Neural cell (in vitro differentiated cells): Measurements from ENCODE around the gene ACAP3.

Source experiments
- EP300 ChIP-seq: fragments of 450-650 bp; conservative IDR thresholded peaks from 2 replicates; pipeline ENCODE4 v1.6.1; 2014; ENCODE audit warnings: antibody characterized with exemption, mild to moderate bottlenecking, moderate library complexity; ENCODE audit not compliant: poor library complexity, severe bottlenecking
- EZH2 ChIP-seq: fragments of 200-600, 300-800 bp; shearing (Covaris generic), sonication (generic); IDR thresholded peaks from 2 replicates; pipeline ENCODE4 v1.6.1; 2014; ENCODE audit warnings: antibody characterized with exemption, low read length, borderline replicate concordance, mild to moderate bottlenecking; ENCODE audit not compliant: insufficient read depth, poor library complexity, severe bottlenecking
- POLR2AphosphoS5 ChIP-seq: IDR thresholded peaks from 2 replicates; pipeline ENCODE4 v1.6.1; 2012
- RAD21 ChIP-seq: fragments of 450-650 bp; conservative IDR thresholded peaks from 2 replicates; pipeline ENCODE4 v1.6.1; 2014; ENCODE audit warnings: antibody characterized with exemption, mild to moderate bottlenecking, moderate library complexity
- SMC3 ChIP-seq: fragments of 450-650 bp; conservative IDR thresholded peaks from 2 replicates; pipeline ENCODE4 v1.6.1; 2014; ENCODE audit warnings: antibody characterized with exemption, mild to moderate bottlenecking, moderate library complexity; ENCODE audit not compliant: poor library complexity
- TF ChIP-seq, protein P1 (sequence below): fragments of 450-650 bp; IDR thresholded peaks from 2 replicates; pipeline ENCODE4 v1.5.1; 2014; ENCODE audit warnings: antibody characterized with exemption, mild to moderate bottlenecking, moderate library complexity; ENCODE audit not compliant: poor library complexity, severe bottlenecking
- TF ChIP-seq, protein P2 (sequence below): IDR thresholded peaks from 2 replicates; pipeline ENCODE4 v1.6.1; 2012; ENCODE audit warnings: borderline replicate concordance

DNA sequence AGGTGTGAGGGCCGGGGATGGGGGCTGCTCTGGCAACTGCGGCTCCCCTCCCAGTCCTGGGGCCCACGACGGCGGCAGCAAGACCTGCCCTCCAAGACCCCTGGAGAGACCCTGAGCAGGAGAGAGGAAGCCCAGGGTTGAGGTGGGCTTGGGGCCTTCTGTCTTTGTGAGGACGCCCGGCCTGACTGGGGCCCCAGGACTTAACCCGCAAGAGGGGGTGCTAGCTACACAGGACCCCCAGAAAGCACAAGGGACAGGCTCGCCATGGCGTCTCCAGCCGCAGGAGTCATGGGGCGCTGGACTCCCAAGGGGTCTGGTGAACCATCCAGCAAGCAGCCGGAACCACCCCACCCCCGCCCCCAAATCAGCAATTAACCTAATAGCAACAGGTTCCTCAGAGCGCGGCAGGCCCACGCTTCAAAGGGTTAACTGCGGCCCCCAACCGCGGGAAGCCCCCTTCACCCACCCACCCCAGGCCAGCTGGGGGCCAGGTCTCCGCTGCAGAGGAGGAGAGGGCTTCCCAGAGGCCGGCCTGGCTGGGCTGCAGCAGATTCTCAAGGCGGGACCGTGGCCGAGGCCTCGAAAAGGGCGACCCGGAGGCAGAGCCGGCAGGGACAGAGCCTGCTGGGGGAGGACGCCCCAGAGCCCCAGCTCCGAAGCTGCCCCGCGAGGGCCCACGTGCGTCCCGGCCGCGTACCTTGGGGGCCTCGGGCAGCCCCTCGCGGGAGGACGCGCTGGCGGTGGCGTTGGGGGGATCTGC lies 61.7 kb downstream of the ACAP3 start:
- TF ChIP-seq, protein P1, sequence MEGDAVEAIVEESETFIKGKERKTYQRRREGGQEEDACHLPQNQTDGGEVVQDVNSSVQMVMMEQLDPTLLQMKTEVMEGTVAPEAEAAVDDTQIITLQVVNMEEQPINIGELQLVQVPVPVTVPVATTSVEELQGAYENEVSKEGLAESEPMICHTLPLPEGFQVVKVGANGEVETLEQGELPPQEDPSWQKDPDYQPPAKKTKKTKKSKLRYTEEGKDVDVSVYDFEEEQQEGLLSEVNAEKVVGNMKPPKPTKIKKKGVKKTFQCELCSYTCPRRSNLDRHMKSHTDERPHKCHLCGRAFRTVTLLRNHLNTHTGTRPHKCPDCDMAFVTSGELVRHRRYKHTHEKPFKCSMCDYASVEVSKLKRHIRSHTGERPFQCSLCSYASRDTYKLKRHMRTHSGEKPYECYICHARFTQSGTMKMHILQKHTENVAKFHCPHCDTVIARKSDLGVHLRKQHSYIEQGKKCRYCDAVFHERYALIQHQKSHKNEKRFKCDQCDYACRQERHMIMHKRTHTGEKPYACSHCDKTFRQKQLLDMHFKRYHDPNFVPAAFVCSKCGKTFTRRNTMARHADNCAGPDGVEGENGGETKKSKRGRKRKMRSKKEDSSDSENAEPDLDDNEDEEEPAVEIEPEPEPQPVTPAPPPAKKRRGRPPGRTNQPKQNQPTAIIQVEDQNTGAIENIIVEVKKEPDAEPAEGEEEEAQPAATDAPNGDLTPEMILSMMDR = no peak
- TF ChIP-seq POLR2AphosphoS5 (no peak), RAD21 (no peak), EP300 (no peak), EZH2 (no peak), SMC3 (no peak)
- TF ChIP-seq, protein P2, sequence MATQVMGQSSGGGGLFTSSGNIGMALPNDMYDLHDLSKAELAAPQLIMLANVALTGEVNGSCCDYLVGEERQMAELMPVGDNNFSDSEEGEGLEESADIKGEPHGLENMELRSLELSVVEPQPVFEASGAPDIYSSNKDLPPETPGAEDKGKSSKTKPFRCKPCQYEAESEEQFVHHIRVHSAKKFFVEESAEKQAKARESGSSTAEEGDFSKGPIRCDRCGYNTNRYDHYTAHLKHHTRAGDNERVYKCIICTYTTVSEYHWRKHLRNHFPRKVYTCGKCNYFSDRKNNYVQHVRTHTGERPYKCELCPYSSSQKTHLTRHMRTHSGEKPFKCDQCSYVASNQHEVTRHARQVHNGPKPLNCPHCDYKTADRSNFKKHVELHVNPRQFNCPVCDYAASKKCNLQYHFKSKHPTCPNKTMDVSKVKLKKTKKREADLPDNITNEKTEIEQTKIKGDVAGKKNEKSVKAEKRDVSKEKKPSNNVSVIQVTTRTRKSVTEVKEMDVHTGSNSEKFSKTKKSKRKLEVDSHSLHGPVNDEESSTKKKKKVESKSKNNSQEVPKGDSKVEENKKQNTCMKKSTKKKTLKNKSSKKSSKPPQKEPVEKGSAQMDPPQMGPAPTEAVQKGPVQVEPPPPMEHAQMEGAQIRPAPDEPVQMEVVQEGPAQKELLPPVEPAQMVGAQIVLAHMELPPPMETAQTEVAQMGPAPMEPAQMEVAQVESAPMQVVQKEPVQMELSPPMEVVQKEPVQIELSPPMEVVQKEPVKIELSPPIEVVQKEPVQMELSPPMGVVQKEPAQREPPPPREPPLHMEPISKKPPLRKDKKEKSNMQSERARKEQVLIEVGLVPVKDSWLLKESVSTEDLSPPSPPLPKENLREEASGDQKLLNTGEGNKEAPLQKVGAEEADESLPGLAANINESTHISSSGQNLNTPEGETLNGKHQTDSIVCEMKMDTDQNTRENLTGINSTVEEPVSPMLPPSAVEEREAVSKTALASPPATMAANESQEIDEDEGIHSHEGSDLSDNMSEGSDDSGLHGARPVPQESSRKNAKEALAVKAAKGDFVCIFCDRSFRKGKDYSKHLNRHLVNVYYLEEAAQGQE = no peak
